ENCODE measurements around the gene C13orf46. TPM values are rescaled to one million over a fixed set of nuclear protein-coding genes. Genes with fewer than 3 reads are reported as not detected.

Gene C13orf46
- total RNA-seq, 2 donors from 2014 or later, result 0.59 to 2.7 TPM

- TF ChIP-seq CTCF (IDR thresholded peaks at IDR 0.05), result no peak
- DNase-seq (ENCODE audit: low spot score), result no peak
- Histone ChIP-seq H3K4me3 (no peak overlapping the region), H3K27me3 (no peaks in the 10 kb centered on the region), H3K4me1 (peaks cover 0 to 6% of the 10 kb centered on the region in 2 donors), H3K9me3 (no peaks in the 10 kb centered on the region), H3K36me3 (peaks cover 6% of the 10 kb centered on the region), H3K27ac (no peak overlapping the region)
Observed at GRCh38 chr13:113982296-113982661, 8.4 kb upstream of the C13orf46 start.

GRCh38 chr13:113981611-113982295 is 7.9 kb upstream of the C13orf46 start:
- Histone ChIP-seq H3K27me3 (no peaks in the 10 kb centered on the region), H3K9me3 (no peaks in the 10 kb centered on the region), H3K36me3 (peaks cover 8% of the 10 kb centered on the region), H3K4me3 (no peak overlapping the region), H3K27ac (no peak overlapping the region), H3K4me1 (peaks cover 0 to 6% of the 10 kb centered on the region in 2 donors)
- no peak for TF ChIP-seq CTCF (IDR thresholded peaks at IDR 0.05)
- DNase-seq (ENCODE audit: low spot score), result no peak

- H3K4me1 ChIP-seq, result peaks cover 0 to 6% of the 10 kb centered on the region in 2 donors
- TF ChIP-seq CTCF (IDR thresholded peaks at IDR 0.05), result no peak
- peaks cover 8% of the 10 kb centered on the region for H3K36me3 ChIP-seq
- DNase-seq (ENCODE audit: low spot score), result no peak
- no peaks in the 10 kb centered on the region for H3K27me3 ChIP-seq
- H3K27ac ChIP-seq, result no peak overlapping the region
- H3K4me3 ChIP-seq, result no peak overlapping the region
- no peaks in the 10 kb centered on the region for H3K9me3 ChIP-seq
Observed at GRCh38 chr13:113981194-113981605, 7.3 kb upstream of the C13orf46 start.

- no peaks in the 10 kb centered on the region for H3K9me3 ChIP-seq
- H3K4me1 ChIP-seq, result peaks cover 0 to 6% of the 10 kb centered on the region in 2 donors
- no peak for DNase-seq (ENCODE audit: low spot score)
- H3K27me3 ChIP-seq, result no peaks in the 10 kb centered on the region
- H3K4me3 ChIP-seq, result no peak overlapping the region
- H3K36me3 ChIP-seq, result peaks cover 10% of the 10 kb centered on the region
- no peak for TF ChIP-seq CTCF (IDR thresholded peaks at IDR 0.05)
- no peak overlapping the region for H3K27ac ChIP-seq
Observed at GRCh38 chr13:113980489-113981064, 6.7 kb upstream of the C13orf46 start.

- Histone ChIP-seq H3K9me3 (no peaks in the 10 kb centered on the region), H3K27ac (no peak overlapping the region), H3K4me3 (no peak overlapping the region), H3K4me1 (peaks cover 0 to 6% of the 10 kb centered on the region in 2 donors), H3K36me3 (peaks cover 17% of the 10 kb centered on the region), H3K27me3 (no peaks in the 10 kb centered on the region)
- DNase-seq (ENCODE audit: low spot score), result no peak
- TF ChIP-seq CTCF (IDR thresholded peaks at IDR 0.05), result no peak
Observed at GRCh38 chr13:113979791-113980471, 6.1 kb upstream of the C13orf46 start.

All from right atrium auricular region (tissue), 2 donors.